ENCODE measurements around the gene AKT1S1.
A peak's percentile ranks its signal among the peaks of the same experiment; 100 is the strongest.

Gene AKT1S1

DNA sequence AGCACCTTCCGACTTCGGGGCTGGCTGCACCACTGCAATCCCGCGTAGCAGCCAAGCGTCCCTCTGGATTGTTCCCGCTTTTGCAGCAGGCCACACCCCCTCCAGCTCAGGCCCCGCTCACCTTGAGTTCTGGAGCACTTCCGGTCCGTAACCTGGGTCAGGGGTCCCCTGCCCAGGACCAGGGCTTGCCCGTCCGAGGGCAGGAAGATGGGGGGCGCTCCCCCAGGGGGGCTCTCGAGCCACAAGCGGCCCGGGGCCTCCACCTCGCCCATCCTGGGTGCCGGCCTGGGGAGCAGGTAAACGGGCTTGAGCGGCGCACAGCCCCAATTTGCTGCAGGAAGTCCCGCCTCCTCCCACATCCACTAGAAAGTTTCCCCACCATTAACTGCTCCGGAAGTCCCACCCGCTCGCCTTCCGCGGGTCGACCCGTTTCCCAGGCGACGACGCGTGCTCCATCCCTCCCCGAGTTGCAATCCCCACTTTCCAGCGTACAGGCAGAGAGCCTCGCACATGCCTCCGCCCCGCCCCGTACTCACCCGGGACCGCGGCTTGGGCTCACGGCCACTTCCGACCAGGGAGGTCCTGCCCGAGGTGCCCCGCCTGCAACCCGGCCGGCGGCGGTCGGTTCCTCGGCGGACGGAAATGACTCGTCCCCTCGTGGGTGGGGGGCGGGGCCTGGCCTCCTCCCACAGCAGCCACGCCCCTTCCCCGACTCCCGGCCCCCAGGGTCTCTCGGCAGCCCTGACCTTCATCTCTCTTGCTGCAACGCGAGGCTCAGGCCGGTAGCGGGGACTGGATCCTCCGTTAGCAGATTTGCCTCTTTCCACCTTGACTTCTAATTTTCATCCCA is 10.0 kb downstream of the AKT1S1 start, which contains the start of gene PNKP:
Gene PNKP (minus strand): TSS at position 644 of the 850 bp plus-strand sequence. CDS start 372 bp downstream, at position 272.
- no peak within 1 kb of the TSS for H3K4me3 Mint-ChIP-seq
- peaks cover 43% of the 10 kb centered on the region for H3K4me1 Mint-ChIP-seq
- DNase-seq (ENCODE audit: low spot score in 2 of 2) (peak; percentile 75 to 79), ATAC-seq (replicated peaks; ENCODE audit: extremely low read depth, poor library complexity, severe bottlenecking) (peak; percentile 64)
- H3K27ac Mint-ChIP-seq (ENCODE audit: low read depth): no peak within 1 kb of the TSS
- H3K9me3 Mint-ChIP-seq: no peaks in the 10 kb centered on the region
- H3K27me3 Mint-ChIP-seq: no peaks in the 10 kb centered on the region
- H3K36me3 Mint-ChIP-seq (ENCODE audit: insufficient read depth): peaks cover 26% of the 10 kb centered on the region

DNA sequence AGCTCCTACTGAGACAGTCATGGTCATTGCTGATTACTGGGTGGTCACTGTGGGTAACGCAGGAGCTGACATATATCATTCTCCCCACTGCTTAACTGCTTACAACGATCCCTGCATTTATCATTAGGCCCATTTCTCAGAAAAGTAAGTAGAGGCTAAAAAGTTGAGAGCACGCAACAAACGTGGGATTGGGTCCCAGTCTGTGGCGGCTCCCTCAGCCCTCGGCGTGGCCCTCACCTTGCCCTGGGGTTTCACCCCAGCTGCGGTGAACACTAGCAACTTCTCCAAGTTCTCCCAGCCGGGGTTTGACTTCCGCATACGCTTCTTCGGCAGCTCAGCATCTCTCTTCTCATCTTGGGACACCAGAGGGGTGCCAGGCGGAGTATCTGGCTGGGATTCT is 12.3 kb downstream of the AKT1S1 start:
- no peak overlapping the region for H3K4me3 Mint-ChIP-seq
- H3K9me3 Mint-ChIP-seq: no peaks in the 10 kb centered on the region
- H3K36me3 Mint-ChIP-seq (ENCODE audit: insufficient read depth): peaks cover 32% of the 10 kb centered on the region
- ATAC-seq (replicated peaks; ENCODE audit: extremely low read depth, poor library complexity, severe bottlenecking): no peak
- DNase-seq (ENCODE audit: low spot score in 2 of 2): no peak
- no peak overlapping the region for H3K27ac Mint-ChIP-seq (ENCODE audit: low read depth)
- peaks cover 31% of the 10 kb centered on the region for H3K4me1 Mint-ChIP-seq
- no peaks in the 10 kb centered on the region for H3K27me3 Mint-ChIP-seq

- no peak for DNase-seq (ENCODE audit: low spot score in 2 of 2)
- Mint-ChIP-seq H3K36me3 (ENCODE audit: insufficient read depth) (peaks cover 31% of the 10 kb centered on the region), H3K9me3 (no peaks in the 10 kb centered on the region), H3K27me3 (no peaks in the 10 kb centered on the region), H3K4me1 (peaks cover 31% of the 10 kb centered on the region), H3K4me3 (no peak overlapping the region), H3K27ac (ENCODE audit: low read depth) (no peak overlapping the region)
- no peak for ATAC-seq (replicated peaks; ENCODE audit: extremely low read depth, poor library complexity, severe bottlenecking)
These were observed 13.2 kb downstream of the AKT1S1 start for GRCh38 chr19:49863935-49864320.

DNA sequence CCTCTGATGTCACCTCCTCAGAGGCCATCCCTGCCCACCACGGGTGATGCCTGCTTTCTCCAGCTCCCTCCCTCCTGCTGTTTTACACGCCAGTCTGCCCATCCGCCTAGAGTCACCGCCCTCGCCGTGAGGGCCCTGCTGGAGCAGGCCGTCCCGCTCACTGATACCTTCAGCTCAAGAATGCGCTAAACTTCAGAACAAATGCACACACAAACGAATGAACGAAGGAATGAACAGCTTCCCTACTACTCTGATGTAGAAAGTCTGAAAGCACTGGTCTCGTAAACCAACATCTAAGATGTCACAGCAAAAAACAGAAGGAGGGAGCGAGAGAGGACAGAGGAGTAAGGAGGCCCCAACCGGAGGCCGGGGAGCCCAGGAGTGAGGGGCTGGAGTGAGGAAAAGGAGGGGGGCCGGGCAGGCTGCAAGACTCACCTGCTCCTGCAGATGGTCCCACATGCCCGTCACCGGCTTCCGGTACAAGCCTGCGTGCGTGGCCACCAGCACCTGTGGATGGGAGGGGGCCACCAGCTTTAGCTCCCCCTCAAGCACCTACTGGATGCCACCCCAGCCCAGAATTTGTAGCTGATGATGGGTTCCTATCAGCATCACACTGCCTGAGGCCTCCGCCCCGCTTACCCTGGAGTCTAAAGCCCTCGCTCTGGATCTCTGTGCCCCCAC is 13.8 kb downstream of the AKT1S1 start:
- Mint-ChIP-seq H3K4me3 (no peak overlapping the region), H3K27ac (ENCODE audit: low read depth) (peak overlapping the region; percentile 68), H3K9me3 (no peaks in the 10 kb centered on the region), H3K36me3 (ENCODE audit: insufficient read depth) (peaks cover 31% of the 10 kb centered on the region), H3K4me1 (peaks cover 31% of the 10 kb centered on the region), H3K27me3 (no peaks in the 10 kb centered on the region)
- no peak for ATAC-seq (replicated peaks; ENCODE audit: extremely low read depth, poor library complexity, severe bottlenecking)
- DNase-seq (ENCODE audit: low spot score in 2 of 2): no peak

GRCh38 chr19:49862391-49863253 is 14.5 kb downstream of the AKT1S1 start:
- ATAC-seq (replicated peaks; ENCODE audit: extremely low read depth, poor library complexity, severe bottlenecking) (no peak), DNase-seq (ENCODE audit: low spot score in 2 of 2) (no peak)
- Mint-ChIP-seq H3K27ac (ENCODE audit: low read depth) (peak overlapping the region; percentile 68), H3K4me1 (peaks cover 26% of the 10 kb centered on the region), H3K4me3 (no peak overlapping the region), H3K9me3 (no peaks in the 10 kb centered on the region), H3K27me3 (no peaks in the 10 kb centered on the region), H3K36me3 (ENCODE audit: insufficient read depth) (peaks cover 32% of the 10 kb centered on the region)

DNA sequence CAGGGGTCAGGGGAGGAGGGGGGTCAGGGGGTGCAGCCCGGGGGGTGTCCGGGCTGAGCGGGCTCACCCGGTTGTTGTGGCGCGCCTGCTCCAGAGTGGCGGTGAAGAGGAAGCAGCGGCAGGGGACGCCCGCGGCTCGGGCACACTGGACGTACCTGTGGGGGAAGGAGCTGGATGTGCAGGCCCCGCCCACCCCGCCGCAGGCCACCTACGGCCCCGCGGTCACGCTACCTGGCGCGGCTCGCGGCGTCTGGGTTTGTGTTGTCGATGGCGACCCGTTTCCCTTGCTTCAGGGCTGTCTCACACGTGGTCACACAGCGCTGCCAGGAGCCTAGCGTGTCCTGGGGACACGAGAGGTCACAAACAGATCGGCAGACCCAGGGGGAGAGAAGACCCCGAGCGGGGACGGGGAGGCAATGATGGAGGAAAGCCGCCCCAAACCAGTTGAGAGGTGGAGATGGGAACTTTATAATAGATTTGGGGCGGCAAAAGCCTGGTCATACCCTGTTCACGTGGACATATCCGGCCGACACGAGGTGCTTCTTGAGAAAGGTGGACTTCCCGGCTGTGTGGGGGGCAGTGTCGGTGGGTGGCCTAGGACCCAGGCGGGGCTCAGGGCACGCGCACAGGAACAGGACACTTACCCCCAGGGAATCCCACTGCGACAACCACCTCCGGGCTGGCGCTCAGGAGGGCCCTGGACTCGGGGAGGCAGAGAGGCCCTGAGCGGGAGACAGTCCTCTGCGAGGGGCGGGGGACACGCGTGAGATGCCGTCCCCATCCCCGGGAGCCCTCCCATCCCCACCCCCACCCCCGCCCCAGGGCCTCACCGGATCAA is 15.4 kb downstream of the AKT1S1 start:
- no peak overlapping the region for H3K27ac Mint-ChIP-seq (ENCODE audit: low read depth)

GRCh38 chr19:49861107-49861506 is 16.0 kb downstream of the AKT1S1 start:
- H3K4me1 Mint-ChIP-seq: peaks cover 14% of the 10 kb centered on the region
- ATAC-seq (replicated peaks; ENCODE audit: extremely low read depth, poor library complexity, severe bottlenecking): no peak
- H3K27me3 Mint-ChIP-seq: no peaks in the 10 kb centered on the region
- H3K9me3 Mint-ChIP-seq: no peaks in the 10 kb centered on the region
- DNase-seq (ENCODE audit: low spot score in 2 of 2): no peak
- H3K4me3 Mint-ChIP-seq: no peak overlapping the region
- peaks cover 21% of the 10 kb centered on the region for H3K36me3 Mint-ChIP-seq (ENCODE audit: insufficient read depth)
- H3K27ac Mint-ChIP-seq (ENCODE audit: low read depth): peak overlapping the region; percentile 69

More for the DNA sequence above, 15.4 kb downstream of the AKT1S1 start:
- peaks cover 20% of the 10 kb centered on the region for H3K4me1 Mint-ChIP-seq
- H3K4me3 Mint-ChIP-seq: no peak overlapping the region
- H3K9me3 Mint-ChIP-seq: no peaks in the 10 kb centered on the region
- H3K36me3 Mint-ChIP-seq (ENCODE audit: insufficient read depth): peaks cover 25% of the 10 kb centered on the region
- H3K27me3 Mint-ChIP-seq: no peaks in the 10 kb centered on the region
- ATAC-seq (replicated peaks; ENCODE audit: extremely low read depth, poor library complexity, severe bottlenecking) (no peak), DNase-seq (ENCODE audit: low spot score in 2 of 2) (no peak)

- Mint-ChIP-seq H3K27me3 (no peaks in the 10 kb centered on the region), H3K4me3 (no peak overlapping the region), H3K9me3 (no peaks in the 10 kb centered on the region), H3K4me1 (peaks cover 8% of the 10 kb centered on the region), H3K27ac (ENCODE audit: low read depth) (peak overlapping the region; percentile 69), H3K36me3 (ENCODE audit: insufficient read depth) (peaks cover 25% of the 10 kb centered on the region)
- no peak for ATAC-seq (replicated peaks; ENCODE audit: extremely low read depth, poor library complexity, severe bottlenecking)
- no peak for DNase-seq (ENCODE audit: low spot score in 2 of 2)
These were observed 16.6 kb downstream of the AKT1S1 start for GRCh38 chr19:49860336-49861102.

DNA sequence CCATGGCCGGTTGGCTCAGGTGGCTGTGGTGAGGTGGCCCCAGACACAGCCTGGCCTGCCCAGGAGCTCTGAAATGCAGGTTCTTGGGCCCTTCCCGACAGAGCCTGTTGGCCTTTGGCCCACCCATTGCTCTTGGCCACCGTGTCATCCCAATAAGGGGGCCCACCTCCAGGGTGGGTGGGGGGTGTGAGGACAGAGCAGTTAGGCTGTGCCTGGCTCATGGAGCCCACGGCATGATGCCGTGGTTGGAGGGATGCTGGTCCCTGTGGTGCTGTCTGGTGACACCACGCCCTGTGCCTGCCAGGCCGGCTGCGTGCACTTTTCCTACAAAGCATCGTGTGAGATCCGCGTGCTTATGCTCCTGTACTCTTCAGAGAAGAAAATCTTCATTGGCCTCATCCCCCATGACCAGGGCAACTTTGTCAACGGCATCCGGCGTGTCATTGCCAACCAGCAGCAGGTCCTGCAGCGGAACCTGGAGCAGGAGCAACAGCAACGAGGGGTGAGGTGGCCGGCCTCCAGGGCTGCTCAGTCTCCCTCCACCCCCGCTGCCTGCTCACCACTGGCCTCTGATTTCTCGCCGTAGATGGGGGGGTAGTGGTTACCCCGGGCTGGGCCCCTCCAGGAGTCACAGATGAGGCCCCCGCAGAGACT is 17.3 kb downstream of the AKT1S1 start:
- DNase-seq (ENCODE audit: low spot score in 2 of 2): no peak
- Mint-ChIP-seq H3K4me1 (peaks cover 7% of the 10 kb centered on the region), H3K27ac (ENCODE audit: low read depth) (no peak overlapping the region), H3K27me3 (no peaks in the 10 kb centered on the region), H3K4me3 (no peak overlapping the region), H3K9me3 (no peaks in the 10 kb centered on the region), H3K36me3 (ENCODE audit: insufficient read depth) (peaks cover 25% of the 10 kb centered on the region)
- no peak for ATAC-seq (replicated peaks; ENCODE audit: extremely low read depth, poor library complexity, severe bottlenecking)

DNA sequence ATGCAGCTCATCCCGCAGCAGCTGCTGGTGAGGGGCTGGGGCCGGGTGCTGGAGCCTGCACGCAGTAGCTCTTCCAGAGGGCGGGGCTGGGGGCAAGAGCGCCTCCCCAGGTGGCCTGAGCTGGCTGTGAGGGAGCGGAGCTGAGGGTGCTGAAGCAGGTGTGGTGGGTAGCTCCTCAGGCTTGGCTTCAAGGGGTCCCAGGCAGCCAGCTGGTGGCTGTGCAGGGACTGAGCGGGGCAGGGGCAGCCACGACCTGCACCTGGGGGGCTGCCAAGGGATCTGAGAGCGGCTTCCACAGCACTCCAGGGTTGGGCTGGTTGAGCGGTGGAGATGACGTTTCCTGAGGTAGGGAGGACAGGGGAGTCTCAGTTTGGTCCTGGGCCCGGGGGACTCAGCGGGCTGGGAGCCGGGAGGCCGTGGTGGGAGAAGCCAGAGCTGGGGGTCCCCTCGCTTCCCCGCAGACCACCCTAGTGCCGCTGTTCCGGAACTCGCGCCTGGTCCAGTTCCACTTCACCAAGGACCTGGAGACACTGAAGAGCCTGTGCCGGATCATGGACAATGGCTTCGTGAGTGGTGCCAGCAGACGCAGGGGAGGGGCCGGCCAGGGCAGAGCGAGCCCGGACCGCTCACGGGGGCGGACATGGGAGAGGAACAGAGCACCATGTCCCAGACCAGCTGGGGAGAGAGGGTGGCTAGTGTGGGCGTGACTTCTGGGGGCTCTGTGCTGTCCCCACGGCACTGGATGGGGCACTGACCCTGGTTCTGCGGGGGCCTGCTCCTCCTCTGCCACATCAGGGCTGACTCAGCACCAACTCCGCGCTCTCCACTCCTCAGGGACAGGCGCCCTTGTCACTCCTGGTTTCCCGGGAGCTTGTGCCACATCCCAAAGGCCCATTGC is 18.8 kb downstream of the AKT1S1 start:
- H3K27ac Mint-ChIP-seq (ENCODE audit: low read depth): peak overlapping the region; percentile 77
- no peak overlapping the region for H3K4me3 Mint-ChIP-seq
- peaks cover 23% of the 10 kb centered on the region for H3K36me3 Mint-ChIP-seq (ENCODE audit: insufficient read depth)
- DNase-seq (ENCODE audit: low spot score in 2 of 2): no peak
- ATAC-seq (replicated peaks; ENCODE audit: extremely low read depth, poor library complexity, severe bottlenecking): no peak
- H3K27me3 Mint-ChIP-seq: no peaks in the 10 kb centered on the region
- no peaks in the 10 kb centered on the region for H3K9me3 Mint-ChIP-seq
- H3K4me1 Mint-ChIP-seq: peaks cover 4% of the 10 kb centered on the region

Data from central memory CD8-positive, alpha-beta T cell (primary cell).